Vagina (tissue), 2 donors: ENCODE data around the gene DDIT3.

Source experiments
- CTCF ChIP-seq, 3 experiments: fragments of 450-650 bp in 2 of 3; fragments of 200-600 bp in 1 of 3; sonication (generic) in 1 of 3; IDR thresholded peaks; one replicate each; pipeline ENCODE4 v1.5.1; 2017 to 2019; ENCODE audit warnings: antibody characterized with exemption in 3 of 3, mild to moderate bottlenecking in 2 of 3, moderate library complexity in 2 of 3
- POLR2AphosphoS5 ChIP-seq, 2 donors: sonication (generic); formaldehyde crosslinking; IDR thresholded peaks; one replicate each; pipeline ENCODE4 v1.9.0; 2017; ENCODE audit warnings: antibody characterized with exemption in 2 of 2, mild to moderate bottlenecking in 2 of 2, low read depth in 1 of 2; ENCODE audit not compliant: insufficient read depth in 1 of 2

- TF ChIP-seq CTCF (IDR thresholded peaks at IDR 0.05) (no peak), POLR2AphosphoS5 (IDR thresholded peaks at IDR 0.05; ENCODE audit: insufficient read depth in 1 of 2, low read depth in 1 of 2) (no peak)
These were observed 43.9 kb upstream of the DDIT3 start for GRCh38 chr12:57564178-57564740.
